ENCODE measurements around the gene VPS13C. TPM values are rescaled to one million over a fixed set of nuclear protein-coding genes. Genes with fewer than 3 reads are reported as not detected.

Gene VPS13C, protein sequence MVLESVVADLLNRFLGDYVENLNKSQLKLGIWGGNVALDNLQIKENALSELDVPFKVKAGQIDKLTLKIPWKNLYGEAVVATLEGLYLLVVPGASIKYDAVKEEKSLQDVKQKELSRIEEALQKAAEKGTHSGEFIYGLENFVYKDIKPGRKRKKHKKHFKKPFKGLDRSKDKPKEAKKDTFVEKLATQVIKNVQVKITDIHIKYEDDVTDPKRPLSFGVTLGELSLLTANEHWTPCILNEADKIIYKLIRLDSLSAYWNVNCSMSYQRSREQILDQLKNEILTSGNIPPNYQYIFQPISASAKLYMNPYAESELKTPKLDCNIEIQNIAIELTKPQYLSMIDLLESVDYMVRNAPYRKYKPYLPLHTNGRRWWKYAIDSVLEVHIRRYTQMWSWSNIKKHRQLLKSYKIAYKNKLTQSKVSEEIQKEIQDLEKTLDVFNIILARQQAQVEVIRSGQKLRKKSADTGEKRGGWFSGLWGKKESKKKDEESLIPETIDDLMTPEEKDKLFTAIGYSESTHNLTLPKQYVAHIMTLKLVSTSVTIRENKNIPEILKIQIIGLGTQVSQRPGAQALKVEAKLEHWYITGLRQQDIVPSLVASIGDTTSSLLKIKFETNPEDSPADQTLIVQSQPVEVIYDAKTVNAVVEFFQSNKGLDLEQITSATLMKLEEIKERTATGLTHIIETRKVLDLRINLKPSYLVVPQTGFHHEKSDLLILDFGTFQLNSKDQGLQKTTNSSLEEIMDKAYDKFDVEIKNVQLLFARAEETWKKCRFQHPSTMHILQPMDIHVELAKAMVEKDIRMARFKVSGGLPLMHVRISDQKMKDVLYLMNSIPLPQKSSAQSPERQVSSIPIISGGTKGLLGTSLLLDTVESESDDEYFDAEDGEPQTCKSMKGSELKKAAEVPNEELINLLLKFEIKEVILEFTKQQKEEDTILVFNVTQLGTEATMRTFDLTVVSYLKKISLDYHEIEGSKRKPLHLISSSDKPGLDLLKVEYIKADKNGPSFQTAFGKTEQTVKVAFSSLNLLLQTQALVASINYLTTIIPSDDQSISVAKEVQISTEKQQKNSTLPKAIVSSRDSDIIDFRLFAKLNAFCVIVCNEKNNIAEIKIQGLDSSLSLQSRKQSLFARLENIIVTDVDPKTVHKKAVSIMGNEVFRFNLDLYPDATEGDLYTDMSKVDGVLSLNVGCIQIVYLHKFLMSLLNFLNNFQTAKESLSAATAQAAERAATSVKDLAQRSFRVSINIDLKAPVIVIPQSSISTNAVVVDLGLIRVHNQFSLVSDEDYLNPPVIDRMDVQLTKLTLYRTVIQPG (N-terminal part only)
- 21.7 TPM for polyA plus RNA-seq (2012; ENCODE audit: insufficient read depth, insufficient read length, low read depth)

DNA sequence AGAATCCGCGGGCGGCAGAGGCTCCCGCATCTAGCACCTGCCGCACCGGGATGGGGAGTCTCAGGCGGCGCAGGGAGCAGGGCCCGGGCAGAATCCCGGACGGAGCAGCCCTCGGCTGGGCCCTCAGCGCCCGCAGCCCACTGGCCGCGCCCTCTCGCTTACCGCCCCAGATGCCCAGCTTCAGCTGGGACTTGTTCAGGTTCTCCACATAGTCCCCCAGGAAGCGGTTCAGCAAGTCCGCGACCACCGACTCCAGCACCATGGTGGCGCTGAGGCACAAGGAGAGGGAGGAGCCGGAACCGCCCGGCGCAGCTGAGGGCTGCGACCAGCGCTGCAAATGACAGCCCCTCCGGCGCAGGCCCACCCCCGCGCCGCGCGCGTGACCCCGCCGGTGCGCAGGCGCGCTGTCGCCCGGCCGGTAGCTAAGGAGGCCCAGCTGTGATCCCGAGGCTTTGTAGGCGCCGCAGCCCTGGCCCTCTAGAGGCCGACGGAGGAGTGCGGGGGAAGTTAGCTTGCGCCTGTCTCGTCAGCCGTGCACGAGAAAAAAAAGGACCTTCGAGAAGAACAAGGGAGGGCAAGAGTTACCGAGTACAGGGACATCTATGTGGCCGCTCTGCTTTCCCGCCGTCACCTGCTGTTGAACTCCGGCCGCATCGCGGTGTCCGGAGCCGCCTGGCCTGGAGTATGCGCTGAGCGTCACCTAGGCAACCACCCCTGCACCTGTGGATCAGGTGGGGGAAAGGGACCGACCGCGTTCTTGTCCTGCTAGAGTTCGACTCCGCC lies at the start of gene VPS13C:
Gene VPS13C, minus strand, starts transcription at position 335 of the 783 bp plus-strand sequence. Its CDS starts 73 bp downstream, at position 262.
- Histone ChIP-seq H3K36me3 (no peaks in the 10 kb centered on the region), H3K4me1 (no peaks in the 10 kb centered on the region; the same call in 1 of the 2 replicates), H3K27me3 (no peaks in the 10 kb centered on the region), H3K9me3 (no peaks in the 10 kb centered on the region), H3K4me3 (ENCODE audit: low read depth, low read length) (peak within 1 kb of the TSS; percentile 73)
- TF ChIP-seq, protein P1, sequence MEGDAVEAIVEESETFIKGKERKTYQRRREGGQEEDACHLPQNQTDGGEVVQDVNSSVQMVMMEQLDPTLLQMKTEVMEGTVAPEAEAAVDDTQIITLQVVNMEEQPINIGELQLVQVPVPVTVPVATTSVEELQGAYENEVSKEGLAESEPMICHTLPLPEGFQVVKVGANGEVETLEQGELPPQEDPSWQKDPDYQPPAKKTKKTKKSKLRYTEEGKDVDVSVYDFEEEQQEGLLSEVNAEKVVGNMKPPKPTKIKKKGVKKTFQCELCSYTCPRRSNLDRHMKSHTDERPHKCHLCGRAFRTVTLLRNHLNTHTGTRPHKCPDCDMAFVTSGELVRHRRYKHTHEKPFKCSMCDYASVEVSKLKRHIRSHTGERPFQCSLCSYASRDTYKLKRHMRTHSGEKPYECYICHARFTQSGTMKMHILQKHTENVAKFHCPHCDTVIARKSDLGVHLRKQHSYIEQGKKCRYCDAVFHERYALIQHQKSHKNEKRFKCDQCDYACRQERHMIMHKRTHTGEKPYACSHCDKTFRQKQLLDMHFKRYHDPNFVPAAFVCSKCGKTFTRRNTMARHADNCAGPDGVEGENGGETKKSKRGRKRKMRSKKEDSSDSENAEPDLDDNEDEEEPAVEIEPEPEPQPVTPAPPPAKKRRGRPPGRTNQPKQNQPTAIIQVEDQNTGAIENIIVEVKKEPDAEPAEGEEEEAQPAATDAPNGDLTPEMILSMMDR (IDR thresholded peaks at IDR 0.05; ENCODE audit: low read depth, low read length) = peak; percentile 71
- DNase-seq = peak; percentile 95

DNA sequence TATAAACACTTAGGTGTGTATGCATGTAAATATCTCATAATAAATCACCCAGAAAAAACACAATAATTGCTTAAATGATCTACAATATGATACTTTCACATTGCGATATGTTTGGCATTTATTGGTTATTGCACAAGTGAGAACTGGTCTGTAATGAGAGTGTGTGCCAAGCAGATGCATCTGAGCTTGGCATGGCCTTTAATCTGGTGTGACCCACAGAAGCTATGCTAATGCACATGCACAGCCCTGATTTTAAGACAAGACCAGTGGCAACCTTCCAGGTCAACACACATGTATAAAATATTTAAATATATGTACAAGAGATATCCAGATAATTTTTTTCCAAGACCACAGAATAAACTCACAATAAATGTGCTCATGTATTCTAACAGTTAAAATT lies 49.2 kb upstream of the VPS13C start:
- DNase-seq = peak; percentile 67
- H3K4me3 ChIP-seq (ENCODE audit: low read depth, low read length) = no peak overlapping the region
- H3K4me1 ChIP-seq = peaks cover 47% of the 10 kb centered on the region
- TF ChIP-seq, protein P1 (IDR thresholded peaks at IDR 0.05; ENCODE audit: low read depth, low read length) = no peak
- H3K9me3 ChIP-seq = no peaks in the 10 kb centered on the region
- no peaks in the 10 kb centered on the region for H3K27me3 ChIP-seq
- no peaks in the 10 kb centered on the region for H3K36me3 ChIP-seq

DNA sequence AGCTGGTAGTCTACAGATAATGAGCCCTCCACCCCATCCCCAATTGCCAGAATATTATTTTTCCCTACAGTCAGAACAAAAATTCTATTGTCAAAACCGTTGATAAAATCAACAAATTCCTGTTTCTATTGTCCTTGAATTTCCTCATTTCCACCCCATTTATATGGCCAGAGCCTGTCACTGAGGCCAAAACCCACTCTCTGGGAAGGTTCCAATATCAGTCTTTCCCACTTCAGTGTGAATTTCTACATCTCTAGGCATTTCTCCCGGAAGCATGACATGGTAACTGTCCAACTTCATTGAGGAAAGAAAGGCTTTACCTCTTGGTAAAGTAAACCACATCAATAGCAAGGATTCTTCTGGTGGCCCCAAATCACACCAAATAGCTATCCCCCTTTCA lies 48.2 kb upstream of the VPS13C start:
- TF ChIP-seq, protein P1 (IDR thresholded peaks at IDR 0.05; ENCODE audit: low read depth, low read length) = no peak
- DNase-seq = no peak
- H3K4me3 ChIP-seq (ENCODE audit: low read depth, low read length) = no peak overlapping the region
- no peaks in the 10 kb centered on the region for H3K27me3 ChIP-seq
- no peaks in the 10 kb centered on the region for H3K9me3 ChIP-seq
- H3K4me1 ChIP-seq = peaks cover 48% of the 10 kb centered on the region
- H3K36me3 ChIP-seq = no peaks in the 10 kb centered on the region

DNA sequence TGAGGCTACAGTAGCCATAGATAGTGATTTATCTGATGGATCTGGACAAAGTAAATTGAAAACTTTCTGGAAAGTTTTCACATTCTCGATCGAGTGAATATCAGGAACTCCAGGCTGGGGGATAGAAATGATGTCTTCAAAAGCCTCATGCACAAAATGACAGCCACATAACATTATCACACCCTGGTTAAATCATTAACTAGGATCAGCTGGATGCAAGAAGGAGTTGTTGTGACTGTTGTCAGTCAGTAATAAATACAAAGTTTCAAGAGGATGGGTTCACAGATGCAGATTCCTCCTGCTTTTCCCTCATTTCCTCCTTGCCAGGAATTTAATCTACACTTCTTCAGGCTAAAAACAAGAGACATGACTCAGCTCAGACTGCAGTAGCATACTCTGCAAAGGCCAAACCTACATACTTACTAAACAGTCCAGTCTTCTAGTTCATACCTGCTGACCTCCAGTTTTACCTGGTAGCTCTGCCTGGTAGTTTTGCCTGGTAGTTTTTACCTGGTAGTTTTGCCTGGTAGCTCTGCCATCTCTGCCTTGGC lies 47.4 kb upstream of the VPS13C start:
- H3K9me3 ChIP-seq = no peaks in the 10 kb centered on the region
- TF ChIP-seq, protein P1 (IDR thresholded peaks at IDR 0.05; ENCODE audit: low read depth, low read length) = no peak
- H3K4me1 ChIP-seq = peaks cover 47% of the 10 kb centered on the region
- H3K36me3 ChIP-seq = no peaks in the 10 kb centered on the region
- H3K4me3 ChIP-seq (ENCODE audit: low read depth, low read length) = no peak overlapping the region
- no peaks in the 10 kb centered on the region for H3K27me3 ChIP-seq
- no peak for DNase-seq

DNA sequence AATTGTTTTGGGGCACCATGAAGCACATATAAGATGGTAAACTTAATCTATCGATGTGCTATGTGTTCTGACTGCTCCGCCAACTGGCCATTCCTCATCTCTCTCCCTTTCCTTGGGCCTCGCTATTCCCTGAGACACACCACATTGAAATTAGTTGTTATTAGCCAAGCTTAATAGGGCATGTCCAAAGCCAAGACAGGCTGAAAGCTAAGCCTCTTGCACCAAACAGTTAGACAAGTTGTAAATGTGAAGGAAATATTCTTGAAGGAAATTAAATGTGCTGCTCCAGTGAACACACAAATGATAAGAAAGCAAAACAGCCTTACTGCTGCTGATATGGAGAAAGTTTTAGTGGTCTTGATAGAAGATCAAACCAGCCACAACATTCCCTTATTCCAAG lies 45.8 kb upstream of the VPS13C start:
- no peak for DNase-seq
- H3K27me3 ChIP-seq = no peaks in the 10 kb centered on the region
- no peaks in the 10 kb centered on the region for H3K36me3 ChIP-seq
- H3K4me3 ChIP-seq (ENCODE audit: low read depth, low read length) = no peak overlapping the region
- peaks cover 38% of the 10 kb centered on the region for H3K4me1 ChIP-seq
- no peaks in the 10 kb centered on the region for H3K9me3 ChIP-seq
- TF ChIP-seq, protein P1 (IDR thresholded peaks at IDR 0.05; ENCODE audit: low read depth, low read length) = no peak
